H1 (cell line): Measurements from ENCODE around the gene ZNF536. TPM values are rescaled to one million over a fixed set of nuclear protein-coding genes. Genes with fewer than 3 reads are reported as not detected.

Experiments
- CTCF ChIA-PET: fragments of 300-600 bp; sonication (Branson Sonifier 250); formaldehyde crosslinking; loops from one replicate; lab custom pipeline; 2021; ENCODE audit not compliant: partially characterized antibody; lab: Charles Lee
- POLR2A ChIA-PET: fragments of 300-600 bp; sonication (Branson Sonifier 250); formaldehyde crosslinking; loops from one replicate; lab custom pipeline; 2021; ENCODE audit warnings: inconsistent platforms; ENCODE audit not compliant: partially characterized antibody; lab: Charles Lee
- DNase-seq, 2 experiments: peaks; one replicate each; pipeline versions ENCODE4 v3.0.0 to v3.0.0-alpha.2; 2010 to 2022; ENCODE audit warnings: low spot score in 2 of 2, low read depth in 1 of 2, mixed read lengths in 1 of 2
- FAIRE-seq: peaks from 2 replicates; lab custom pipeline; 2011; peaks lifted over from hg19 to GRCh38; lab: Jason Lieb, UNC
- H2AFZ ChIP-seq: 2 replicates; pipeline ENCODE4 v1.8.1; 2012; ENCODE audit warnings: low read length, inconsistent platforms
- H2AK5ac ChIP-seq: 2 replicates; pipeline ENCODE4 v1.6.1; 2013; ENCODE audit warnings: low read depth, low read length
- H2BK120ac ChIP-seq: replicated peaks from 2 replicates; pipeline ENCODE3; 2013; ENCODE audit warnings: low read depth, low read length, inconsistent platforms
- H2BK12ac ChIP-seq: 2 replicates; pipeline ENCODE4 v1.6.1; 2013; ENCODE audit warnings: low read depth, low read length
- H2BK15ac ChIP-seq: 2 replicates; pipeline ENCODE4 v1.6.1; 2013; ENCODE audit warnings: low read length
- H2BK20ac ChIP-seq: 2 replicates; pipeline ENCODE4 v1.6.1; 2013; ENCODE audit warnings: low read length
- H2BK5ac ChIP-seq: 2 replicates; pipeline ENCODE4 v1.6.1; 2013; ENCODE audit warnings: low read depth, low read length
- H3K14ac ChIP-seq: 2 replicates; pipeline ENCODE4 v1.6.1; 2013; ENCODE audit warnings: inconsistent platforms; ENCODE audit not compliant: insufficient read length
- H3K18ac ChIP-seq: 2 replicates; pipeline ENCODE4 v1.6.1; 2013; ENCODE audit warnings: low read length; ENCODE audit errors: extremely low read depth
- H3K23ac ChIP-seq: 2 replicates; pipeline ENCODE4 v1.6.1; 2013; ENCODE audit warnings: inconsistent platforms; ENCODE audit not compliant: insufficient read length
- H3K23me2 ChIP-seq: 2 replicates; pipeline ENCODE4 v1.6.1; 2013; ENCODE audit warnings: low read depth, low read length
- H3K27ac ChIP-seq: 2 replicates; pipeline ENCODE4 v1.6.1; 2011; ENCODE audit warnings: low read depth, low read length, inconsistent platforms
- H3K27me3 ChIP-seq, 4 experiments: replicated peaks in 1 of 4; 1 replicate in 1 of 4; 2 replicates in 3 of 4; pipeline versions ENCODE4 v1.6.1 to v1.8.1; 2011 to 2013; ENCODE audit warnings: low read length in 3 of 4, mild to moderate bottlenecking in 3 of 4, inconsistent platforms in 2 of 4, mixed read lengths in 2 of 4, moderate library complexity in 1 of 4; ENCODE audit not compliant: control insufficient read depth in 3 of 4, insufficient read depth in 3 of 4; ENCODE audit errors: extremely low read depth in 1 of 4
- H3K36me3 ChIP-seq, 4 experiments: 2 replicates each; pipeline versions ENCODE4 v1.6.1 to v1.8.1; 2011 to 2013; ENCODE audit warnings: mild to moderate bottlenecking in 4 of 4, low read length in 3 of 4, moderate library complexity in 2 of 4, control low read depth in 1 of 4, inconsistent platforms in 1 of 4; ENCODE audit not compliant: insufficient read depth in 4 of 4, control insufficient read depth in 2 of 4
- H3K4ac ChIP-seq: replicated peaks from 2 replicates; pipeline ENCODE3; 2013; ENCODE audit warnings: low read length, low read depth, mixed read lengths, inconsistent platforms; ENCODE audit not compliant: insufficient read length
- H3K4me1 ChIP-seq, 4 experiments: replicated peaks in 1 of 4; 1 replicate in 1 of 4; 2 replicates in 3 of 4; pipeline versions ENCODE4 v1.6.1 to v1.8.1; 2011 to 2013; ENCODE audit warnings: low read length in 3 of 4, inconsistent platforms in 2 of 4, mixed read lengths in 1 of 4; ENCODE audit not compliant: insufficient read depth in 4 of 4, control insufficient read depth in 3 of 4
- H3K4me2 ChIP-seq, 2 experiments: 2 replicates each; pipeline versions ENCODE4 v1.6.1 to v1.8.1; 2011 to 2013; ENCODE audit warnings: low read depth in 2 of 2, low read length in 2 of 2, control low read depth in 1 of 2, inconsistent platforms in 1 of 2, mild to moderate bottlenecking in 1 of 2; ENCODE audit not compliant: insufficient read depth in 1 of 2
- H3K4me3 ChIP-seq, 4 experiments: fragments of 200-600, 300-600 bp in 1 of 4; sonication (generic), shearing (Covaris generic), sonication (Bioruptor Twin) in 1 of 4; 2 replicates each; pipeline versions ENCODE4 v1.5.1 to v1.8.1; 2011 to 2016; ENCODE audit warnings: low read length in 4 of 4, low read depth in 3 of 4, control low read depth in 2 of 4, inconsistent platforms in 2 of 4, mild to moderate bottlenecking in 2 of 4, mixed read lengths in 1 of 4, moderate library complexity in 1 of 4; ENCODE audit not compliant: insufficient read depth in 2 of 4; ENCODE audit errors: extremely low read depth in 1 of 4
- H3K56ac ChIP-seq: replicated peaks from 2 replicates; pipeline ENCODE3; 2013; ENCODE audit warnings: low read depth, mild to moderate bottlenecking, mixed read lengths, low read length, inconsistent platforms; ENCODE audit not compliant: insufficient read length
- H3K79me1 ChIP-seq: 2 replicates; pipeline ENCODE4 v1.6.1; 2013; ENCODE audit warnings: low read depth, low read length, control low read depth
- H3K79me2 ChIP-seq, 2 experiments: 2 replicates each; pipeline versions ENCODE4 v1.6.1 to v1.8.1; 2012 to 2013; ENCODE audit warnings: low read length in 2 of 2, mild to moderate bottlenecking in 2 of 2, inconsistent platforms in 1 of 2; ENCODE audit not compliant: insufficient read depth in 2 of 2, control insufficient read depth in 1 of 2
- H3K9ac ChIP-seq, 4 experiments: replicated peaks in 1 of 4; 1 replicate in 1 of 4; 2 replicates in 3 of 4; pipeline versions ENCODE4 v1.6.1 to v1.8.1; 2011 to 2013; ENCODE audit warnings: low read depth in 3 of 4, low read length in 3 of 4, control low read depth in 2 of 4, mild to moderate bottlenecking in 2 of 4, moderate library complexity in 2 of 4, inconsistent platforms in 1 of 4; ENCODE audit errors: extremely low read depth in 1 of 4
- H3K9me3 ChIP-seq, 2 experiments: 2 replicates each; pipeline versions ENCODE4 v1.6.1 to v1.8.1; 2012 to 2013; ENCODE audit warnings: mild to moderate bottlenecking in 2 of 2, moderate library complexity in 2 of 2, control low read depth in 1 of 2, inconsistent platforms in 1 of 2, low read depth in 1 of 2, low read length in 1 of 2, mixed read lengths in 1 of 2; ENCODE audit not compliant: insufficient read depth in 2 of 2
- H4K20me1 ChIP-seq, 2 experiments: replicated peaks in 1 of 2; 2 replicates each; pipeline versions ENCODE3 to v1.8.1; 2011 to 2013; ENCODE audit warnings: inconsistent platforms in 2 of 2, low read length in 2 of 2, mild to moderate bottlenecking in 1 of 2; ENCODE audit not compliant: insufficient read depth in 2 of 2, control insufficient read depth in 1 of 2
- H4K5ac ChIP-seq: 2 replicates; pipeline ENCODE4 v1.6.1; 2013; ENCODE audit warnings: low read length, low read depth, mixed read lengths, inconsistent platforms; ENCODE audit not compliant: insufficient read length
- H4K8ac ChIP-seq: 2 replicates; pipeline ENCODE4 v1.8.0; 2013; ENCODE audit warnings: mild to moderate bottlenecking, moderate library complexity, low read length, inconsistent platforms; ENCODE audit not compliant: insufficient read depth; ENCODE audit errors: extremely low read depth
- H4K91ac ChIP-seq: replicated peaks from 2 replicates; pipeline ENCODE3; 2013; ENCODE audit warnings: low read length, mixed read lengths, inconsistent platforms; ENCODE audit not compliant: insufficient read length
- CHD2 ChIP-seq: IDR thresholded peaks from 2 replicates; pipeline ENCODE4 v1.6.1; 2012; ENCODE audit warnings: low read length, improper control_type of control experiment
- CTCF ChIP-seq, 3 experiments: IDR thresholded peaks; 1 replicate in 2 of 3; 2 replicates in 1 of 3; pipeline versions ENCODE4 v1.5.1 to v1.6.1; 2011; ENCODE audit warnings: low read length in 3 of 3, mild to moderate bottlenecking in 3 of 3, inconsistent platforms in 2 of 3, low read depth in 1 of 3, moderate library complexity in 1 of 3; ENCODE audit not compliant: insufficient read depth in 1 of 3; ENCODE audit errors: control extremely low read depth in 1 of 3
- KDM1A ChIP-seq: fragments of 200-600, 300-600 bp; sonication (generic); IDR thresholded peaks from 2 replicates; pipeline ENCODE4 v1.7.1; 2016; ENCODE audit warnings: mild to moderate bottlenecking, low read length, borderline replicate concordance
- SP2 ChIP-seq: IDR thresholded peaks from 2 replicates; pipeline ENCODE4 v1.6.1; 2012; ENCODE audit warnings: mild to moderate bottlenecking, low read length, inconsistent platforms
- YY1 ChIP-seq: IDR thresholded peaks from 2 replicates; pipeline ENCODE4 v1.6.1; 2011; ENCODE audit warnings: low read depth, mild to moderate bottlenecking, low read length
- polyA plus RNA-seq, 7 experiments: library from polyadenylated mRNA; depleted of rRNA in 3 of 7; stranded (reverse) in 5 of 7; unstranded in 2 of 7; fragments of >200 nt in 5 of 7; fragments of 200-250 nt in 2 of 7; gene quantifications; 1 replicate in 5 of 7; 2 replicates in 1 of 7; 4 replicates in 1 of 7; pipeline versions ENCODE4 v1.2.1 to v1.2.3, GENCODE V29; 2011 to 2013; ENCODE audit warnings: missing spikeins in 2 of 7, mixed read lengths in 2 of 7
- total RNA-seq: library from RNA; stranded (reverse); fragmentation: NEBNext Ultra II Directional; extraction: Animal tissue kit (Norgen Biotek cat#: 25700); gene quantifications from 2 replicates; pipeline ENCODE4 v1.2.1, GENCODE V29; 2021

The ZNF536 gene
- total and polyA plus RNA-seq, 2 of the 8 experiments (the other 6 are each of a cell fraction or from before 2014, with no cell fraction given) = 0.09 to 0.11 TPM

GRCh38 chr19:30341611-30342201, 30.5 kb upstream of the ZNF536 start:
- CTCF ChIA-PET = interaction anchor here (0.6 kb wide), 2 partner anchors 10 to 128 kb away, joined by 3 read pairs; no protein-coding TSS in a partner anchor
- Histone ChIP-seq H3K4me1 (no peaks in the 10 kb centered on the region), H2BK120ac (no peak overlapping the region), H3K27ac (no peak overlapping the region), H2AFZ (no peak overlapping the region), H3K79me2 (no peaks in the 10 kb centered on the region), H2BK5ac (no peak overlapping the region), H2BK20ac (no peak overlapping the region), H3K79me1 (no peaks in the 10 kb centered on the region), H3K4me2 (no peak overlapping the region), H3K23ac (no peak overlapping the region), H4K91ac (no peak overlapping the region), H3K14ac (no peak overlapping the region), H4K20me1 (peaks cover 0 to 7% of the 10 kb centered on the region in 2 experiments), H4K8ac (no peak overlapping the region), H3K56ac (no peak overlapping the region), H3K27me3 (no peaks in the 10 kb centered on the region), H2AK5ac (no peak overlapping the region), H3K4ac (no peak overlapping the region), H3K23me2 (peaks cover 7% of the 10 kb centered on the region; the same call in 1 of the 2 replicates), H3K9me3 (no peaks in the 10 kb centered on the region), H3K4me3 (no peak overlapping the region), H3K9ac (no peak overlapping the region), H2BK15ac (no peak overlapping the region), H4K5ac (no peak overlapping the region), H3K36me3 (no peaks in the 10 kb centered on the region), H2BK12ac (no peak overlapping the region), H3K18ac (no peak overlapping the region)
- no peak for FAIRE-seq
- POLR2A ChIA-PET = no interaction called here
- no peak for DNase-seq
- no peak for TF ChIP-seq KDM1A
- TF ChIP-seq CTCF (IDR thresholded peaks at IDR 0.05; ENCODE audit: control extremely low read depth in 1 of 3, insufficient read depth in 1 of 3, low read depth in 1 of 3, low read length in 3 of 3) = no peak
- no peak for TF ChIP-seq SP2
- no peak for TF ChIP-seq YY1
- no peak for TF ChIP-seq CHD2
